ENCODE data around the gene FBLL1.

DNA sequence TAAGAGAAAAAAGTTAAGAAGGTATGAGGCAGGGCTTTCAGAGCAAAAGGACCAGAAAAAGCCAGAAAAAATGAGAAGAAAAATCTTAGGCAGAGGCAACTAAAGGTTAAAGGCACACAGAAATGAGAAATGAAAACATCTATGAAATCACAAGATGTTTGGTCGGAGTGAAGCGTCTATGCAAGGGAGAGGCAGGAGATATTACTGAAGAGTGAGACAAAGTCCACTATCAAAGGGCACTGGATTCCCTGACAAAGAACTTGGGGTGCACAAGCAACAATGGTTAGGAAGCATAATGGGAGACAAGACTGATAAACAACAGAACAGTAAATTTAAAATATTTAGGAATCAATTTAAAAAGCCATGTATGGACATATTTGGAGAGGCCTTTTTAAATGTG is 33.2 kb downstream of the FBLL1 start:
- TF ChIP-seq, protein P1, sequence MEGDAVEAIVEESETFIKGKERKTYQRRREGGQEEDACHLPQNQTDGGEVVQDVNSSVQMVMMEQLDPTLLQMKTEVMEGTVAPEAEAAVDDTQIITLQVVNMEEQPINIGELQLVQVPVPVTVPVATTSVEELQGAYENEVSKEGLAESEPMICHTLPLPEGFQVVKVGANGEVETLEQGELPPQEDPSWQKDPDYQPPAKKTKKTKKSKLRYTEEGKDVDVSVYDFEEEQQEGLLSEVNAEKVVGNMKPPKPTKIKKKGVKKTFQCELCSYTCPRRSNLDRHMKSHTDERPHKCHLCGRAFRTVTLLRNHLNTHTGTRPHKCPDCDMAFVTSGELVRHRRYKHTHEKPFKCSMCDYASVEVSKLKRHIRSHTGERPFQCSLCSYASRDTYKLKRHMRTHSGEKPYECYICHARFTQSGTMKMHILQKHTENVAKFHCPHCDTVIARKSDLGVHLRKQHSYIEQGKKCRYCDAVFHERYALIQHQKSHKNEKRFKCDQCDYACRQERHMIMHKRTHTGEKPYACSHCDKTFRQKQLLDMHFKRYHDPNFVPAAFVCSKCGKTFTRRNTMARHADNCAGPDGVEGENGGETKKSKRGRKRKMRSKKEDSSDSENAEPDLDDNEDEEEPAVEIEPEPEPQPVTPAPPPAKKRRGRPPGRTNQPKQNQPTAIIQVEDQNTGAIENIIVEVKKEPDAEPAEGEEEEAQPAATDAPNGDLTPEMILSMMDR (IDR thresholded peaks at IDR 0.05): no peak
- TF ChIP-seq POLR2A (IDR thresholded peaks at IDR 0.05; ENCODE audit: low read depth) (no peak), POLR2AphosphoS5 (IDR thresholded peaks at IDR 0.05) (no peak)

Measured in esophagus muscularis mucosa (tissue), 3 donors.